Keratinocyte (primary cell): ENCODE results near the gene B4GALNT3.

Source experiments
- EZH2 ChIP-seq: IDR thresholded peaks from one replicate; pipeline ENCODE4 v1.6.1; 2012; ENCODE audit warnings: inconsistent platforms, mild to moderate bottlenecking, low read length, moderate library complexity
- TF ChIP-seq, protein P1 (sequence below), 3 experiments: IDR thresholded peaks in 1 of 3; conservative IDR thresholded peaks in 1 of 3; optimal IDR thresholded peaks in 1 of 3; 2 replicates in 2 of 3; 3 replicates in 1 of 3; pipeline versions ENCODE3 to v1.5.1; 2011; ENCODE audit warnings: low read length in 3 of 3, mild to moderate bottlenecking in 3 of 3, moderate library complexity in 2 of 3, control low read depth in 1 of 3, inconsistent platforms in 1 of 3; ENCODE audit not compliant: insufficient read depth in 2 of 3; ENCODE audit errors: extremely low read depth in 1 of 3

DNA sequence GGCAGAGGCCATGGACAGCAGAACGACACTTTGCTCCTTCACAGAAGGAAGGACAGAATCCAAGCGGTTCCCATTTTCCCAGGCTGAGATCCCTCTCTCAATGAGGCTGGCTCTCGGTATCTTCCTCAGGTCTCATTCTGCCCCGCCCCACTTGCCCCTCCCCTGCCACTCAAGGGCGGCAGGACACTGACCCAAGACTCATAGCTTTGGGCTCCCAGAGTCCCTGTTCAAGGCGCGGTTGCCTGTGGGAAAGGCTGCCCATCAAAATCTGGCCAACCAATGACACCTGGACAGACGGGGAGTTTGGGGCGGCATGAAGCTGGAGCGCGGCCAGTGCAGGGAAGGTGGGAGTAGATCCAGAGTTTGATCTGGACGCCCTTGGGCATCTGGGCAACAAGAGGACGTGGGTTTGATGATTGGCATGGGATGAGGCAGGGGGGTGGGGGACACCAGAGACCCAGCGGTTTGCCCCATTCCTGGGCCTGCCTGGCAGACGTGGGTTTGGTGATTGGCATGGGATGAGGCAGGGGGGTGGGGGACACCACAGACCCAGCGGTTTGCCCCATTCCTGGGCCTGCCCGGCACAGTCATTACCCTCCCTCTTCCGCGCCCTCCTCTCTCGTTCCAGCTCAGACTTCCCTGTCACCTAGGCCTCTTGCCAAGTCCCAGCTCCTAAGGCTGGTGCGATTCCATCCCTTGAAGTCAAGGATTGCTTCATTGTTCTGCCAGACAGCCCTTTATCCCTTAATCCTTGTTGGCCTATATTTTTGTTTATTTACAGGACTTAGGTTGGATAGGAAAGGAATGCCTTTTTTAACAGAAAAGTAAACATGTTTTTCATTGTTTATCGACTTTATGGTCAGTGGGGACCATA lies 111.4 kb downstream of the B4GALNT3 start:
- TF ChIP-seq, protein P1, sequence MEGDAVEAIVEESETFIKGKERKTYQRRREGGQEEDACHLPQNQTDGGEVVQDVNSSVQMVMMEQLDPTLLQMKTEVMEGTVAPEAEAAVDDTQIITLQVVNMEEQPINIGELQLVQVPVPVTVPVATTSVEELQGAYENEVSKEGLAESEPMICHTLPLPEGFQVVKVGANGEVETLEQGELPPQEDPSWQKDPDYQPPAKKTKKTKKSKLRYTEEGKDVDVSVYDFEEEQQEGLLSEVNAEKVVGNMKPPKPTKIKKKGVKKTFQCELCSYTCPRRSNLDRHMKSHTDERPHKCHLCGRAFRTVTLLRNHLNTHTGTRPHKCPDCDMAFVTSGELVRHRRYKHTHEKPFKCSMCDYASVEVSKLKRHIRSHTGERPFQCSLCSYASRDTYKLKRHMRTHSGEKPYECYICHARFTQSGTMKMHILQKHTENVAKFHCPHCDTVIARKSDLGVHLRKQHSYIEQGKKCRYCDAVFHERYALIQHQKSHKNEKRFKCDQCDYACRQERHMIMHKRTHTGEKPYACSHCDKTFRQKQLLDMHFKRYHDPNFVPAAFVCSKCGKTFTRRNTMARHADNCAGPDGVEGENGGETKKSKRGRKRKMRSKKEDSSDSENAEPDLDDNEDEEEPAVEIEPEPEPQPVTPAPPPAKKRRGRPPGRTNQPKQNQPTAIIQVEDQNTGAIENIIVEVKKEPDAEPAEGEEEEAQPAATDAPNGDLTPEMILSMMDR (optimal IDR thresholded peaks at IDR 0.05 in 1 of 3, IDR thresholded peaks at IDR 0.05 in 1 of 3, conservative IDR thresholded peaks at IDR 0.05 in 1 of 3; ENCODE audit: extremely low read depth in 1 of 3, insufficient read depth in 2 of 3, low read length in 3 of 3), result no peak
- no peak for TF ChIP-seq EZH2
